Neural progenitor cell (in vitro differentiated cells): ENCODE results near the gene KCNK10.

Experiments used
- EZH2 ChIP-seq: fragments of 200-600 bp; sonication (generic); IDR thresholded peaks from 2 replicates; pipeline ENCODE4 v1.6.1; 2017; ENCODE audit warnings: antibody characterized with exemption, mild to moderate bottlenecking, moderate library complexity
- TF ChIP-seq, protein P1 (sequence below): fragments of 200-600 bp; sonication (generic); IDR thresholded peaks from 2 replicates; pipeline ENCODE4 v1.5.1; 2017; ENCODE audit warnings: antibody characterized with exemption, mild to moderate bottlenecking

DNA sequence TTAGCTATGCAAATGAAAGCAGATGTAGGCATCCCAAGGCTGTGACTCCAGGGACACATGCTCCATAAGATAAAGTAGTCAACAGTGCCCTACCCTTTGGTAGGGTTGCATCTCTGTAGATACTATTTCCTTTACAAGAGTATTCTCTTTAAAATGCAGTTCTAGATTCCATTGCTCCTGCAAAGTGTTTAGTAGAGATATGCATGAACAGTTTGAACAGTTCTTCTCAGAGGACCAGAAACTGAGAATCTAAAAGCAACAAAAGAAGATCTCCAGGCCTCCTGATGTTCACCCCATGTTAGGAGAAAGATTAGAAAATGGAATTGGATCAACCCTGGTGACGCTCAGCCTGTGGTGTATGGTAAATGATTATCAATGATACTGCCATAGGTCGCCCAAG lies 121.2 kb downstream of the KCNK10 start:
- TF ChIP-seq, protein P1, sequence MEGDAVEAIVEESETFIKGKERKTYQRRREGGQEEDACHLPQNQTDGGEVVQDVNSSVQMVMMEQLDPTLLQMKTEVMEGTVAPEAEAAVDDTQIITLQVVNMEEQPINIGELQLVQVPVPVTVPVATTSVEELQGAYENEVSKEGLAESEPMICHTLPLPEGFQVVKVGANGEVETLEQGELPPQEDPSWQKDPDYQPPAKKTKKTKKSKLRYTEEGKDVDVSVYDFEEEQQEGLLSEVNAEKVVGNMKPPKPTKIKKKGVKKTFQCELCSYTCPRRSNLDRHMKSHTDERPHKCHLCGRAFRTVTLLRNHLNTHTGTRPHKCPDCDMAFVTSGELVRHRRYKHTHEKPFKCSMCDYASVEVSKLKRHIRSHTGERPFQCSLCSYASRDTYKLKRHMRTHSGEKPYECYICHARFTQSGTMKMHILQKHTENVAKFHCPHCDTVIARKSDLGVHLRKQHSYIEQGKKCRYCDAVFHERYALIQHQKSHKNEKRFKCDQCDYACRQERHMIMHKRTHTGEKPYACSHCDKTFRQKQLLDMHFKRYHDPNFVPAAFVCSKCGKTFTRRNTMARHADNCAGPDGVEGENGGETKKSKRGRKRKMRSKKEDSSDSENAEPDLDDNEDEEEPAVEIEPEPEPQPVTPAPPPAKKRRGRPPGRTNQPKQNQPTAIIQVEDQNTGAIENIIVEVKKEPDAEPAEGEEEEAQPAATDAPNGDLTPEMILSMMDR = no peak
- TF ChIP-seq EZH2 = no peak
